ENCODE results near the gene SRF.
A peak's percentile ranks its signal among the peaks of the same experiment; 100 is the strongest.

The SRF gene

GRCh38 chr6:43219814-43220213, 48.7 kb downstream of the SRF start:
- DNase-seq: no peak

- no peak for DNase-seq
Observed at GRCh38 chr6:43220439-43220951, 49.4 kb downstream of the SRF start.

- no peak for DNase-seq
Observed at GRCh38 chr6:43221046-43221972, 50.2 kb downstream of the SRF start.

- DNase-seq: no peak
Observed at GRCh38 chr6:43222418-43223059, 51.5 kb downstream of the SRF start.

- no peak for DNase-seq
Observed at GRCh38 chr6:43223175-43223574, 52.1 kb downstream of the SRF start.

- no peak for DNase-seq
Observed at GRCh38 chr6:43226192-43226851, 55.3 kb downstream of the SRF start.

- DNase-seq: peak; percentile 26
Observed at GRCh38 chr6:43228951-43229802, 58.1 kb downstream of the SRF start, which contains the start of gene DNPH1. TSS of gene DNPH1 (minus strand) at chr6:43229481. CDS start at chr6:43229456, 25 bp downstream.

- no peak for DNase-seq
Observed at GRCh38 chr6:43229803-43230620, 58.9 kb downstream of the SRF start.

GRCh38 chr6:43231053-43231452, 60.0 kb downstream of the SRF start:
- DNase-seq: no peak

All from KG1 (cell line).